HL-60/S4 treated with phorbol 12-myristate 13-acetate at 8.2 ng/mL for 4 days and 3 days (cell line): ENCODE results near the gene KCP.

Source experiments
- in situ Hi-C: fragments of 300-500 bp; cut with MboI; formaldehyde crosslinking; loops from 2 replicates; pipeline ENCODE4 v1.15.0; 2022; ENCODE audit warnings: low sequenced_read_pairs

The KCP gene

DNA sequence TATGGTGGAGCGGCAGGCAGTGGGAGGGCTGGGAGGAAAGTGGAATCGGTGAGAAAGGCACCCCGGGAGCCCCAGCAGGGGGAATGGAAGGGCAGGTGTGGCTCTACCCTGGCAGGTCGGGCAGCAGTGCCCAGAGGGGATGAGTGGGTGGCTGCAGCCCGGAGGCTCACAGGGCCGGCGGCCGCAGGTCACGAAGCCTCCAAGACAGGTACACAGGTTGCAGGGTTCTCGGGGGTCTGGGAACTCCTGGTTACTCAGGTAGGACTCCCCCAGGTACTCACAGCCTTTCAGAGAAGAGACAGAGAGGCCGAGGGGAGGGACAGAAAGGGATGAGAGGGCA lies 21.8 kb downstream of the KCP start:
- in situ Hi-C loops: no loop called here

- in situ Hi-C loops: no loop called here
These were observed 22.3 kb downstream of the KCP start for GRCh38 chr7:128888039-128888755.

DNA sequence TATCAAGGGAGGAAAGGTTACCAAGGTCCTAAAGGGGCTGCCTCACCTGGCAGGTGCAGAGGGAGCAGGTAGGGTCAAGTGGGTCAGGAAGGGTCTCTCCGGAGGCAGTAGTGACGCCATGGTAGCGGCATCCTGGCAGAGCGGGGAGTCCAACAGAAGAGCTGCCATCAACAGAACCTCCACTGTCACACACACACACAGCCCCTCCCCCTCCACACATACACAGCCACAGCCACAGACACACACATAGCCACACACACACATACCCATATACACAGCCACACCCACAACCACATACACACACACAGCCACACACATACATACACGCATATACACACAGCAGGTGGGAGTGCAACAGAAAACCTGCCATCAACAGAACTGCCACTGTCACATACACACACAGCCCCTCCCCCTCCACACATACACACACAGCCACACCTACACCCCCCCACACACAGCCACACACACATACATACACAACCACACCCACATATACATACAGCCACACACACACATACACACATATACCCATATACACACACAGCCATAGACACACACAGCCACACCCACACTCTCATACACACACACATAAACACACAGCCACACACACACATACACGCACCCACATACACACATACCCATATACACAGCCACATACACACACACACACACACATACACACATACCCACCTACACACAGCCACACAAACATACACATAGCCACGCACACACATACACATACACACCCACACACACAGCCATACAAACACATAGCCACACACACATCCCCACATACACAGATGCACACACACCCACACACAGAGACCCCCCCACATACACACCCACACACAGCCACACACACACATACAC lies 23.1 kb downstream of the KCP start:
- in situ Hi-C loops: no loop called here

DNA sequence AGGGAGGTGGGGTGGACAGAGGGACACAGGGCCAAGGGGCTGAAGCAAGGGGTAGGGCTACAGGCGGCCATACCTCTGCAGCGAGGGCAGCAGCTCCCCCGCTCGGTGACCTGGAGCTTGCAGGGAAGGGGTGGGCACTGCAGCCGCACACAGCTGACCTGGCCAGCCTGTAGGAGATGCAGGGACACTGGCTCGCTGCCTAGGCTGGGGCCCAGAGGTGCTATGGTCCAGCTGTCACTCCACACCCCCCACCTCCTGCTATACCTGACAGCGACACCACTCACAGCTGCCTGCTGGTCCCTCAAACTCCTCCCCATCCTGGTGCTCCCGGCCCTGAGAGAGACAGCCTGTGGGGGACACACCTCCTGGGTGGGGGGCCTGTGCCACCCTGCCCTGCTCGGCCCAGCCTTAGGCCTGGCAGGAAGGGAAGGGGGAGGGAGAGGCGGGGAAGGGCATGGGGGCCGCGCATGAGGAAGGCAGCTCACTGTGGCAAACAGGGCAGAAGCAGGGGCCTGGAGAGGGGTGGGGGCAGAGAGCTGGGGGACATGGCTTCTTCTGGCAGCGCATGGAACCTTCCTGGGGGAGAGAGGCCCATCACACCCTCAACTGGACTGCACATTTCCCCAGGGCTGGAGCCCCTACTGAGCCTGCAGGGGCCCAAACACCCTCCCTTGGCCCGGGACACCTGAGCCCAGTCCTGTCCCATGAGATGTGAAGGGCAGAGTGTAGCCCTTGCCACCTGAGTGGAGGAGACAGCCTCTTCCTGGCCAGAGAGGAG lies 23.9 kb downstream of the KCP start:
- in situ Hi-C loops: no loop called here

GRCh38 chr7:128885370-128886187 lies 24.9 kb downstream of the KCP start:
- in situ Hi-C loops: no loop called here

- in situ Hi-C loops: no loop called here
These were observed 25.7 kb downstream of the KCP start for GRCh38 chr7:128884561-128885369.

DNA sequence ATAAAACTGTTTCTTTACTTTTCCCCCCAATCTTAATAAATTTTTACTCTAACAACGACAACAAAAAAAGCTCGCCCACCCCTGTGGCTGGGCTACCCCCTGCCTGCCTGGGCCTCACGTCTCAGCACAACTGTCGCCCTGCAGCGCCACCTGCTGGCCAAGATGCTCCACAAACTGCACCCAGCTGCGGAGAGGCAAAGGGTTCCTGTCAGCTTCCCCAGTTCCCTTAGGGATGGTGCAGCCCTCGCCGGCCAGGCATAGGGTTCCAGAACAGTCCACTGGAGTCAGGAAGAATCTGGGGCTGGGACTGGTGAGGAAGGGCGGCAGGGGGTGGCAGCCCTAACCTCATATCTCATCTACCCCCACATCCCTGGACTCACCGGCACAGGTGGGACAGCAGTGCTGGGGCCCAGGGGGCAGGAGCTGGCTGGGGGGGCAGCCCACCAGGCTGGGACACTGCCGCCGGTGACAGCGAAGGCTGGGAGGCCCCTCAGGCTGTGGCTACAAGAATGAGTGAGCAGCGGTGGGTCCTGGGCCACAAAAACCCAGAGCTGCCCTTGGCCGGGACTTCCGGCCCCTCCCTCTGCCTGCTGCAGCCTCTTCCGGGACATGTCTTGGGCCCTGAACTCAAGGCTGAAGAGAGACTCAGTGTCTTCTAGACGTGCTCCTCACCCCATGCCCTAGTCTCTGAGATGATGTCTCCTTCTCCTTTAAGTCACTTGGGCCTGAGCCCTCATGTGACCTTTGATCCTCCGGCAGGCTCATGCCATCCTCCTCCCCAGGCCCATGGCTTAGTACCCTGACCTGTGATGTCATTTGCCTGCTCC lies 26.7 kb downstream of the KCP start:
- in situ Hi-C loops: no loop called here

- in situ Hi-C loops: no loop called here
These were observed 28.4 kb downstream of the KCP start for GRCh38 chr7:128882134-128882533.

GRCh38 chr7:128881458-128882125 lies 28.9 kb downstream of the KCP start:
- in situ Hi-C loops: no loop called here

DNA sequence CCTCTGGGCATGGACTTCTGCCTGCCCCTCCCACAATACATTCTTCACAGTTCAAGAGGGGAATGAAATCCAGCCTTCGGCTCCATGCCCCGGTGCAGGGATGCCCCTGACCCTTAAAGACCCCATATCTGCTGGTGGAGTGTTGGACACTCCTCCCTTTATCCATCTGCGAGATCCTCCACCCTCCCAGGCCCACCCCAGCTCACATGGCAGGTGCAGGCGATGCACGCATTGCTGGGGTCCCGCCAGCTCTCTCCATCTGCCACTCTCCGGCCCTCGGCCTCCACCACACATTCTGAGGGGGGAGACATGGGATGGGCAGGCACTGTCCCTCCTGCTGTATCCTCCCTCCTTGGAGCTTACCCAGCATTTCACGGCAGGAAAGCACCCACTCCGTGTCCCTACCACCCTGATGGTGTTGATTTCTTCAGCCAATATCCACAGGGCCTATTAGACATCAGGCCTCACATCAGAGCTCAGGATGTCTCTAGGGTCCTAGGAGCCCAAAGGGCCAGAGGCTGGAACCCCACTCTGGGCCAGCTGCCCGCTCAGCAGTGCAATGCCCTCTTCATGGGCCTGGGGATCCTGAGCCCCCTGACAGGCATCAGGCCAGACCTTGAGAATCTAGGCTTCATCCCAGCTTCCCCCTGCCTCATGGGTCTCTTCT lies 29.6 kb downstream of the KCP start:
- in situ Hi-C loops: no loop called here

GRCh38 chr7:128879939-128880746 lies 30.4 kb downstream of the KCP start:
- in situ Hi-C loops: no loop called here

- in situ Hi-C loops: no loop called here
These were observed 31.0 kb downstream of the KCP start for GRCh38 chr7:128879461-128879938.

DNA sequence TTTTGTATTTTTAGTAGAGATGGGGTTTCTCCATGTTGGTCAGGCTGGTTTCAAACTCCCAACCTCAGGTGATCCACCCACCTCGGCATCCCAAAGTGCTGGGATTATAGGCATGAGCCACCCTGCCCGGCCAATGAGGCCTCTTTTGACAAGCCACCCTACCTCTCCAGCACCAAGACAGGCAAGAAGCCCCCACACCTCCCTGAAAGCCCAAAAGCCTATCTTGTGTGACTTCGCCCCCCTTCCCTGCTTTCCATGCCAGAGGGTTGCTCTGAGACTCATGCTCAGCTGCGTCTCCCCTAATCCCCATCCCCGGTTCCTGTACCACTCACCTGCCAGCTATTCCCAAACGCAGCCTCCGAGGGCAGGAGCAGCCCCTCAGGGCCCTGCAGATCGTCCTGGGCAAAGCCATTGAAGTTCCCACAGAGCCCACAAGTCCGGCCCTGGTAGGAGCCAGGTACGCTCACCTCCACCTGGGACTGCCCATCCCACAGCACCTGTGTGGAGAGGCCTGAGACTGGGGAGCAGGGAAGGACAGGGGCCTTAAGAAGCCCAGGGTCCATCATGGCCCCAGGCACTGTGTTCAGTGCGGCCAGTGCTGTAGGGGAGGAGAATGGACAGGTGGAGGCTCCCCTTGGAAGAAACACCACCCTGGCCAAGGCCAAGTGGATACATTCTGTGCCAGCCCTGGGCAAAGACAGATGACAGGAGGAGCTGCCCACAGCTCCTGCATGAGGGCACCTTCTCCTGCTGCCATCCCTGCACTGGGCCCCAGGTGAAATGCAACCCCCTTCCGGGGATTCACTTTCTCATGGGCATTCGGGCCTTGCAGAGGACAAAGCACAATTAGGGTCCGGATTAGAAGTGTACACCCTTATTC lies 32.0 kb downstream of the KCP start:
- in situ Hi-C loops: no loop called here

DNA sequence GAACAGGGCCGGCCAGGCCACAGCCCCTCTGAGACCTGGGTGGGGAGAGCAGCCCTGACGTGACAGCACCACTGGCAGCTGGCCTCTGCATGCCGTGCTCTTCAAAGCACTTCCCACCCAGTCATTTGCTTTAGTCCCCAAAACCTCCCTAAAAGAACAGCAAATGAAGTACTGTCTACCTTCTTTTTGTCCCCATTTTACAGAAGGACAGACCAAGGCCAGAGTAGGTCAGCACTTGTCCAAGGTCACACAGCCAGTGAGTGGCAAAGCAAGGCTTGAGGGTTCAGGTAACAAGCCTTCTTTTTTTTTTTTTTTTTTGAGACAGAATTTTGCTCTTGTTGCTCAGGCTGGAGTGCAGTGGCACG lies 32.8 kb downstream of the KCP start:
- in situ Hi-C loops: no loop called here

- in situ Hi-C loops: no loop called here
These were observed 33.3 kb downstream of the KCP start for GRCh38 chr7:128876978-128877755.
